DND-41 (cell line): ENCODE measurements around the gene NKAIN4.

Experiments used
- ATAC-seq: fragments of 200-7000 bp; cut with Tn5 transposase; 3 replicates; pipeline ENCODE4 v1.9.1; 2021; ENCODE audit warnings: low read depth; ENCODE audit not compliant: insufficient read depth
- DNase-seq: peaks from one replicate; pipeline ENCODE4 v3.0.0-alpha.2; 2020
- H2AFZ ChIP-seq: 2 replicates; pipeline ENCODE4 v1.6.0; 2012; ENCODE audit warnings: low read depth, low read length
- H3K27ac ChIP-seq: 2 replicates; pipeline ENCODE4 v1.5.1; 2012; ENCODE audit warnings: low read length, inconsistent platforms
- H3K27me3 ChIP-seq: fragments of 200-600 bp; sonication (generic); 2 replicates; pipeline ENCODE4 v1.6.0; 2012; ENCODE audit warnings: low read length, mild to moderate bottlenecking, inconsistent platforms; ENCODE audit not compliant: insufficient read depth, poor library complexity
- H3K36me3 ChIP-seq: 2 replicates; pipeline ENCODE4 v1.5.1; 2012; ENCODE audit warnings: low read length, inconsistent platforms; ENCODE audit not compliant: insufficient read depth
- H3K4me1 ChIP-seq: 2 replicates; pipeline ENCODE4 v1.5.1; 2012; ENCODE audit warnings: mild to moderate bottlenecking, low read length; ENCODE audit not compliant: insufficient read depth
- H3K4me2 ChIP-seq: 2 replicates; pipeline ENCODE4 v1.6.0; 2012; ENCODE audit warnings: mild to moderate bottlenecking, moderate library complexity, low read length, inconsistent platforms; ENCODE audit not compliant: insufficient read depth
- H3K4me3 ChIP-seq, 2 experiments: fragments of 200-600 bp in 1 of 2; shearing (Covaris generic) in 1 of 2; 2 replicates each; pipeline ENCODE4 v1.5.1; 2012 to 2016; ENCODE audit warnings: inconsistent platforms in 2 of 2, low read length in 2 of 2, mild to moderate bottlenecking in 2 of 2, low read depth in 1 of 2, moderate library complexity in 1 of 2
- H3K79me2 ChIP-seq: 2 replicates; pipeline ENCODE4 v1.6.0; 2012; ENCODE audit warnings: low read length, inconsistent platforms; ENCODE audit not compliant: insufficient read depth
- H3K9ac ChIP-seq: 2 replicates; pipeline ENCODE4 v1.6.0; 2012; ENCODE audit warnings: low read depth, mild to moderate bottlenecking, inconsistent platforms, low read length, moderate library complexity
- H3K9me3 ChIP-seq: 2 replicates; pipeline ENCODE4 v1.5.1; 2012; ENCODE audit warnings: low read length, moderate library complexity, mild to moderate bottlenecking, inconsistent platforms; ENCODE audit not compliant: insufficient read depth, severe bottlenecking
- H4K20me1 ChIP-seq: 2 replicates; pipeline ENCODE4 v1.6.0; 2012; ENCODE audit warnings: low read length; ENCODE audit not compliant: insufficient read depth
- EZH2 ChIP-seq: IDR thresholded peaks from 3 replicates; pipeline ENCODE4 v1.6.1; 2012; ENCODE audit warnings: borderline replicate concordance, low read depth, mild to moderate bottlenecking, moderate library complexity, low read length, inconsistent platforms; ENCODE audit not compliant: severe bottlenecking
- TF ChIP-seq, protein P1 (sequence below): IDR thresholded peaks from 2 replicates; pipeline ENCODE4 v1.5.1; 2012; ENCODE audit warnings: borderline replicate concordance, low read length, moderate library complexity, mild to moderate bottlenecking; ENCODE audit not compliant: poor library complexity, severe bottlenecking; ENCODE audit errors: extremely low read depth

The NKAIN4 gene

DNA sequence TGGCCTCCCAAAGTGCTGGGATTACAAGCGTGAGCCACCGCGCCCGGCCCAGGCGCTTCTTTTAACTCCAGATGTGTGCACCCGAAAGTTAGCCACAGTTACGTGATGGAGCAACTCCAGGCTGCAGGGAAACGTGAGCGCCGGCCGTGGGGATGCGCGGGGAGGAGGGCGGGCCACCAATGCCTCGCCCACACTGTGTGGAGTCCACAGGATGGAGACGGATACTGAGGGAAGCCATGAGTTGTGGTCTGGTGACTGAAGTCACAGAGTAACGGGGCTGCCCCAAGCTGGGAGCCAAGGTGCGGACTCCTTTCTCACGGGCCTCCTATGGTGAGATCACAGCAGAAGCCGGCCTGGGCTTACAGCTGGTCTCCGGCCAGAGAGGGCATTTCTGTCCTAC, 61.5 kb downstream of the NKAIN4 start:
- no peak for TF ChIP-seq EZH2
- TF ChIP-seq, protein P1, sequence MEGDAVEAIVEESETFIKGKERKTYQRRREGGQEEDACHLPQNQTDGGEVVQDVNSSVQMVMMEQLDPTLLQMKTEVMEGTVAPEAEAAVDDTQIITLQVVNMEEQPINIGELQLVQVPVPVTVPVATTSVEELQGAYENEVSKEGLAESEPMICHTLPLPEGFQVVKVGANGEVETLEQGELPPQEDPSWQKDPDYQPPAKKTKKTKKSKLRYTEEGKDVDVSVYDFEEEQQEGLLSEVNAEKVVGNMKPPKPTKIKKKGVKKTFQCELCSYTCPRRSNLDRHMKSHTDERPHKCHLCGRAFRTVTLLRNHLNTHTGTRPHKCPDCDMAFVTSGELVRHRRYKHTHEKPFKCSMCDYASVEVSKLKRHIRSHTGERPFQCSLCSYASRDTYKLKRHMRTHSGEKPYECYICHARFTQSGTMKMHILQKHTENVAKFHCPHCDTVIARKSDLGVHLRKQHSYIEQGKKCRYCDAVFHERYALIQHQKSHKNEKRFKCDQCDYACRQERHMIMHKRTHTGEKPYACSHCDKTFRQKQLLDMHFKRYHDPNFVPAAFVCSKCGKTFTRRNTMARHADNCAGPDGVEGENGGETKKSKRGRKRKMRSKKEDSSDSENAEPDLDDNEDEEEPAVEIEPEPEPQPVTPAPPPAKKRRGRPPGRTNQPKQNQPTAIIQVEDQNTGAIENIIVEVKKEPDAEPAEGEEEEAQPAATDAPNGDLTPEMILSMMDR, result no peak
- H3K4me3 ChIP-seq, result no peak overlapping the region
- no peak overlapping the region for H3K4me2 ChIP-seq
- H2AFZ ChIP-seq, result no peak overlapping the region
- no peak overlapping the region for H3K9ac ChIP-seq
- no peaks in the 10 kb centered on the region for H3K27me3 ChIP-seq
- no peaks in the 10 kb centered on the region for H3K9me3 ChIP-seq
- ATAC-seq, result no peak
- H3K36me3 ChIP-seq, result peaks cover 34% of the 10 kb centered on the region
- no peak overlapping the region for H3K27ac ChIP-seq
- H4K20me1 ChIP-seq, result peaks cover 73% of the 10 kb centered on the region
- peaks cover 23% of the 10 kb centered on the region for H3K79me2 ChIP-seq
- H3K4me1 ChIP-seq, result peaks cover 9% of the 10 kb centered on the region
- no peak for DNase-seq

GRCh38 chr20:63191400-63191799, 62.9 kb downstream of the NKAIN4 start:
- ATAC-seq (no peak), DNase-seq (no peak)
- no peak overlapping the region for H3K4me2 ChIP-seq
- peaks cover 20% of the 10 kb centered on the region for H3K36me3 ChIP-seq
- peaks cover 67% of the 10 kb centered on the region for H4K20me1 ChIP-seq
- no peak overlapping the region for H2AFZ ChIP-seq
- no peaks in the 10 kb centered on the region for H3K27me3 ChIP-seq
- peaks cover 9% of the 10 kb centered on the region for H3K4me1 ChIP-seq
- no peaks in the 10 kb centered on the region for H3K9me3 ChIP-seq
- TF ChIP-seq, protein P1, result no peak
- no peak for TF ChIP-seq EZH2
- H3K27ac ChIP-seq, result no peak overlapping the region
- no peak overlapping the region for H3K9ac ChIP-seq
- no peak overlapping the region for H3K4me3 ChIP-seq
- peaks cover 10% of the 10 kb centered on the region; the same call in 1 of the 2 replicates for H3K79me2 ChIP-seq

DNA sequence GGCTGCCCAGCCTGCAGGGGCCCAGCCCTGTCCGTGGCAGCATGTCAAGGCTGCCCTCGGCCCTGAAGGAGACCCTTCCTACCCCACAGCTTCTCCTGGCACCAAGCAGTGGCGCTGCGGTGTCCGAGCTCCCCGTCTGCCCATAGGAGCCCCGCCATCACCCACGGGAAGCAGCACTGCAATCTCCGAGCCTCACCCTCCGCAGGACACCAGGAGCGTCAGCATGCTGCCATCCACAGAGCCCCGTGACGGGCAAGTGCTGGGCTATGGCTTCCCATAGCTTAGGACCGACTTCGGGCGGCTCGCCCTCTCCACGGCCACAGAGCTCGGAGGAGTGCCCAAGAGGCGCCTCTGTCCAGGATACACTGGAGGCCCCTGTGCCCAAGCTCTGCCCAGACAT, 63.4 kb downstream of the NKAIN4 start:
- Histone ChIP-seq H4K20me1 (peaks cover 63% of the 10 kb centered on the region), H3K9me3 (no peaks in the 10 kb centered on the region), H3K4me1 (peaks cover 9% of the 10 kb centered on the region), H3K79me2 (0 out of 2 replicates have a peak, but pooled peaks cover 5% of the 10 kb centered on the region), H3K27ac (no peak overlapping the region), H3K36me3 (peaks cover 15% of the 10 kb centered on the region), H3K4me2 (no peak overlapping the region), H3K9ac (no peak overlapping the region), H2AFZ (no peak overlapping the region), H3K4me3 (no peak overlapping the region), H3K27me3 (no peaks in the 10 kb centered on the region)
- TF ChIP-seq, protein P1, result no peak
- TF ChIP-seq EZH2, result no peak
- DNase-seq, result no peak
- ATAC-seq, result no peak
